ENCODE results near the gene PGAM5.
A peak's percentile ranks its signal among the peaks of the same experiment; 100 is the strongest.
"Not testable (repeated sequence)": the region's sequence is repeated elsewhere in the genome, so short reads cannot be mapped to it uniquely, and the experiment has no call there.

PGAM5 gene

GRCh38 chr12:132754160-132754932 lies 43.7 kb downstream of the PGAM5 start:
- DNase-seq: no peak

GRCh38 chr12:132758825-132759224 lies 48.2 kb downstream of the PGAM5 start:
- DNase-seq: not testable (repeated sequence)

- DNase-seq: no peak
Observed at GRCh38 chr12:132759359-132759758, 48.7 kb downstream of the PGAM5 start.

DNA sequence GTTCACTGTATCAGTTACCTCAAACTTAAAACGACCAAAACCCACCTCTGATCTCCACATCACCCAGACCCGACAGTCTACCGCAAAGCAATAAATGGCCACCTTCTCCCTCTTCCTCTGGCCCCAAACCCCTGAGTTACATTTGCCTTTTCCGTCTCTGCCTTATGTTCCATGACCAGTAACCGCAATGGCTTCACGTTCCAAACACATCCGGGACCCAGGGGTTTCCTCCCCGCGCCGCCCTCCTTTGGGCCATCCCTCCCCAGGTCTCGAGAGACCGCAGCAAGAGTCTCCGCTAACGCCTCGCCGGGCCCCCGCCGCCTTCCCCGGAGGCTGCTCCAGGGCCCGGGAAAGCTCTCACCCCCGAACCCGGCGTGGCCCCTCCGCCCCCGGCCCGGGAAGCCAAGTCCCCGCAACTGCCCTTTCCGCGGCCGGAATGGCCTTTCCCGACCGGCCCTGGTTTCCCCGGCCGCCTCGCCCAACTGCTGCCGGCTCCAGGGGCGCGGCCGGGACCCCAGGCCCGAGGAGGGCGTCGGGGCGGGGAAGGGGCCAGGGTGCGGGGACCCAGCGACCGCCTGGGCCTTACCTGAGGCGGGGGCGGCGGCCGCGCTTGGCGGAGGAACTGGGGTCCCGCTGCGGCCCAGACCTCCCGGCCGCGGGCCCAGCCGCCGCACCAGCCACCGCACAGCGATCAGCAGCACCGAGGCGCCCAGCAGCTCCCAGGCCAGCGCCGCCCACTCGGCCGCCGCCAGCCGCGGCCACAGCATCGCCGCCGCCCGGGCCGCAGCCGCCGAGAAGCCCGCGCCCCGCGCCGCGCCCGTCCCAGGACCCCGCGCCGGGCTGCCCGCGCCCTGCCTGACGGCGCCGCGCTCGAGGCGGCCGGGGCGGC lies 50.6 kb downstream of the PGAM5 start, which contains the start of gene ANKLE2:
Gene ANKLE2, minus strand, starts transcription at position 801 of the 889 bp plus-strand sequence. Its CDS starts 34 bp downstream, at position 767.
- DNase-seq: peak; percentile 76

- DNase-seq: peak; percentile 92
Observed at GRCh38 chr12:132761921-132762583, 51.4 kb downstream of the PGAM5 start.

GRCh38 chr12:132764231-132764630 lies 53.6 kb downstream of the PGAM5 start:
- no peak for DNase-seq

DNA sequence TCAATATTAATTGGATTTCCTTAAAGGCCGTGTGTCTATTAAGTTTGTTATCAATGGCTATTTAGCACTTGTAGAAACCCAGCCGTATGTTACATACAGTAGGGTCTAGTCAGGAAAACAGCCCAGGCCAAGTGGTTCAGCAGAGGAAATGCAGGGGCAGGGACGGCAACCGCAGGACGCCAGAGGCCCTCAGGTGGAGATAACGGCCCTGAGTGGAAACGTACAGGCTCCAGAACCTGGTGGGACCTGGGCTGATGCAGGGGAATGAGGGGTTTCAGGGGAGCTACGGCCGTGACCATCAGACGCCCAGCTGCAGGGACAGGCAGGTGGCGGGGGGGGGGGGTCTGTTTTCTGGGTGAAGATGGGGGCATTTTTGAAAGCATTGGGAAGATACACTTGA lies 54.7 kb downstream of the PGAM5 start:
- no peak for DNase-seq

DNA sequence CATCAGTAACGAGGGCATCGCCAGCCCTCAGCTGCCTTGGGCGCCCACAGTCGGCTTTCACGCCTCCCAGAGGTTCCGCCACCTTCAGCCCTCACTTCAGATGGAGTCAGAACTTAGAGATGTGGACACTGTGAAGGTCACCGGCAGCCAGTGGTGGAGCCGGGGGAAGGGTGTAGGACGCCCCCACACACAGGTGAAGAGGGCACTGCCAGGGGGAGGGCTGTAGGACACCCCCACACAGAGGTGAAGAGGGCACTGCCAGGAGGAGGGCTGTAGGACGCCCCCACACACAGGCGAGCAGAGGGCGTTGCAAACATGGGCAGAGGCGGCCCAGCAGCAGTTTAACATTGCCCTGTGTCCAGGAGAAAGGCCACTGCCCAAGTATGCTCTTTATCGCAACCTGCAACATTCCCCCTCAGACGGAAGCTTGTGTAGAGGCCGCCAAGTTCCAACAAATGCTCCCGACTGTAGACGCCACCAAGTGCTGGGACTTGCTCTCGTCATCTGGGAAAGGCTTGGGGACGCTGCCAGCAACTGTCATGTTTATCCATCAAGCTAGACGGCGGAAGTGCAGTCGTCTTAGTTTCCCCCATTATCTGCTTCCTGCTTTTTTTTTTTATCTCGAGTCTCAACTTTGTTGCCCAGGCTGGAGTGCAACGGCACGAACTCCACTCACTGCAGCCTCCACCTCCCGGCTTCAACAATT lies 55.9 kb downstream of the PGAM5 start:
- peak; percentile 22 for DNase-seq

- no peak for DNase-seq
Observed at GRCh38 chr12:132771126-132771838, 60.6 kb downstream of the PGAM5 start.

All from fibroblast of skin of scalp (primary cell).